PC-9 (cell line): Measurements from ENCODE around the gene TP53BP1. TPM values are rescaled to one million over a fixed set of nuclear protein-coding genes. Genes with fewer than 3 reads are reported as not detected.

Experiments
- Bru-seq: library from RNA; stranded (reverse); fragments of 400-500 nt; gene quantifications from one replicate; lab custom pipeline; 2021; lab: Mats Ljungman, UMichigan
- BruChase-seq, 2 experiments: library from RNA; stranded (reverse); fragments of 400-500 nt; gene quantifications; one replicate each; lab custom pipeline; 2021; lab: Mats Ljungman, UMichigan
- BruUV-seq: library from RNA; stranded (reverse); fragments of 400-500 nt; replicated peaks from 2 replicates; lab custom pipeline; 2021; lab: Mats Ljungman, UMichigan
- CTCF ChIA-PET: fragments of 300-600 bp; sonication (Branson Sonifier 250); formaldehyde crosslinking; loops from one replicate; lab custom pipeline; 2022; ENCODE audit warnings: antibody characterized with exemption; lab: Charles Lee
- POLR2A ChIA-PET: fragments of 300-600 bp; sonication (Branson Sonifier 250); formaldehyde crosslinking; loops from one replicate; lab custom pipeline; 2022; ENCODE audit warnings: antibody characterized with exemption; ENCODE audit not compliant: unreplicated experiment; lab: Charles Lee
- DNase-seq, 2 experiments: peaks; one replicate each; pipeline versions ENCODE4 v3.0.0 to v3.0.0-alpha.2; 2015 to 2022; ENCODE audit warnings: mixed read lengths in 1 of 2
- H2AFZ ChIP-seq: fragments of 200-600 bp; sonication (generic); 2 replicates; pipeline ENCODE4 v1.8.1; 2017; ENCODE audit warnings: antibody characterized with exemption
- H3F3A ChIP-seq: fragments of 200-600 bp; sonication (generic); 2 replicates; pipeline ENCODE4 v1.8.1; 2017; ENCODE audit warnings: antibody characterized with exemption, mild to moderate bottlenecking, low read depth; ENCODE audit not compliant: insufficient read depth
- H3K27ac ChIP-seq: fragments of 200-600 bp; sonication (generic); 2 replicates; pipeline ENCODE4 v1.6.1; 2016; ENCODE audit warnings: mixed run types
- H3K27me3 ChIP-seq: fragments of 200-600 bp; sonication (generic); 2 replicates; pipeline ENCODE4 v1.6.1; 2016; ENCODE audit warnings: low read depth, mixed run types; ENCODE audit not compliant: insufficient read depth
- H3K36me3 ChIP-seq: fragments of 200-600 bp; sonication (generic); 2 replicates; pipeline ENCODE4 v1.6.1; 2016; ENCODE audit warnings: low read depth, mixed run types
- H3K4me1 ChIP-seq: fragments of 200-600 bp; sonication (generic); replicated peaks from 2 replicates; pipeline ENCODE4 v1.6.1; 2016; ENCODE audit warnings: mixed run types; ENCODE audit not compliant: insufficient read depth
- H3K4me2 ChIP-seq: fragments of 200-600 bp; sonication (generic); 2 replicates; pipeline ENCODE4 v1.6.1; 2017; ENCODE audit warnings: mixed run types
- H3K4me3 ChIP-seq: fragments of 200-600 bp; sonication (generic); 2 replicates; pipeline ENCODE4 v1.6.1; 2016; ENCODE audit warnings: mixed run types
- H3K79me2 ChIP-seq: fragments of 200-600 bp; sonication (generic); 2 replicates; pipeline ENCODE4 v1.6.1; 2017; ENCODE audit warnings: low read depth, mixed run types
- H3K9me2 ChIP-seq: fragments of 200-600 bp; sonication (generic); 2 replicates; pipeline ENCODE4 v1.8.1; 2017; ENCODE audit warnings: mild to moderate bottlenecking; ENCODE audit not compliant: insufficient read depth
- H3K9me3 ChIP-seq: fragments of 200-600 bp; sonication (generic); 2 replicates; pipeline ENCODE4 v1.8.1; 2016; ENCODE audit warnings: low read depth; ENCODE audit not compliant: insufficient read depth
- H4K20me1 ChIP-seq: fragments of 200-600 bp; sonication (generic); 2 replicates; pipeline ENCODE4 v1.8.1; 2017; ENCODE audit not compliant: insufficient read depth
- CTCF ChIP-seq: fragments of 200-600 bp; sonication (generic); conservative IDR thresholded peaks from 2 replicates; pipeline ENCODE4 v1.6.1; 2017; ENCODE audit warnings: mixed run types, antibody characterized with exemption, mild to moderate bottlenecking, moderate library complexity
- EZH2 ChIP-seq: fragments of 200-600 bp; sonication (generic); IDR thresholded peaks from 2 replicates; pipeline ENCODE4 v1.8.0; 2017; ENCODE audit warnings: antibody characterized with exemption, low read depth
- intact Hi-C: fragments of 100-400 bp; cut with micrococcal nuclease; formaldehyde crosslinking; loops from one replicate; pipeline ENCODE4 v1.10.0; 2022; ENCODE audit not compliant: unreplicated experiment
- long read RNA-seq: library from polyadenylated mRNA; stranded (forward); transcript quantifications from one replicate; pipeline ENCODE4 v2.0.0, GENCODE V29; 2022
- total RNA-seq: library from RNA; stranded (reverse); gene quantifications from 2 replicates; pipeline ENCODE4 v1.2.3, GENCODE V29; 2021

The TP53BP1 gene
- total RNA-seq, result 62.1 and 66.8 TPM in 2 replicates
- Bru-seq, nascent RNA, result percentile 82 among the genes with signal in this experiment
- percentile 85 among the genes with signal in this experiment for BruChase-seq, experiment 1, labeled RNA remaining after a 2-hour chase
- percentile 85 among the genes with signal in this experiment for BruChase-seq, experiment 2, labeled RNA remaining after a 6-hour chase
- long read RNA-seq, full-length matches to known transcripts, result 15 of 33 reads
- long read RNA-seq, partial matches to known transcripts, result 7 of 33 reads
- long read RNA-seq, other reads (novel, unspliced or antisense), result 11 of 33 reads

- H3K4me2 ChIP-seq, result peak within 1 kb of the TSS; percentile 91
- BruUV-seq, result no TSS peak
- TF ChIP-seq CTCF (no peak), EZH2 (no peak)
- peak within 1 kb of the TSS; percentile 57 for H3K4me3 ChIP-seq
- H3K4me1 ChIP-seq, result peaks cover 8% of the 10 kb centered on the region; the same call in 1 of the 2 replicates
- no peaks in the 10 kb centered on the region for H3K27me3 ChIP-seq
- POLR2A ChIA-PET, result interaction anchor here (0.5 to 1.3 kb wide), 8 partner anchors 13 to 776 kb away, joined by 3 to 19 read pairs (median 5); partner anchors contain the start of gene HYPK
- no peaks in the 10 kb centered on the region for H3K9me2 ChIP-seq
- H3F3A ChIP-seq, result no peaks in the 10 kb centered on the region
- CTCF ChIA-PET, result interaction anchor here (0.6 to 0.7 kb wide), 2 partner anchors 21 to 847 kb away, joined by 3 to 8 read pairs; no protein-coding TSS in a partner anchor
- no peak within 1 kb of the TSS for H3K27ac ChIP-seq
- DNase-seq, result peak; percentile 83 to 94
- H3K79me2 ChIP-seq, result peaks cover 18% of the 10 kb centered on the region
- no peaks in the 10 kb centered on the region for H3K36me3 ChIP-seq
- H4K20me1 ChIP-seq, result no peaks in the 10 kb centered on the region
- intact Hi-C loops, result no loop called here
- no peaks in the 10 kb centered on the region for H3K9me3 ChIP-seq
- peak within 1 kb of the TSS; percentile 87 for H2AFZ ChIP-seq
These were observed at the start of gene TP53BP1 for GRCh38 chr15:43492673-43493601. Gene TP53BP1, minus strand, starts transcription at chr15:43493156. Its CDS starts 113 bp downstream, at chr15:43493043.

- ChIA-PET CTCF (no interaction called here), POLR2A (no interaction called here)
- Histone ChIP-seq H3F3A (no peaks in the 10 kb centered on the region), H3K9me2 (no peaks in the 10 kb centered on the region), H3K36me3 (no peaks in the 10 kb centered on the region), H4K20me1 (no peaks in the 10 kb centered on the region), H3K4me3 (no peak overlapping the region), H3K9me3 (no peaks in the 10 kb centered on the region), H2AFZ (no peak overlapping the region), H3K79me2 (no peaks in the 10 kb centered on the region), H3K4me1 (0 out of 2 replicates have a peak, but pooled peaks cover 3% of the 10 kb centered on the region), H3K4me2 (no peak overlapping the region), H3K27ac (no peak overlapping the region), H3K27me3 (no peaks in the 10 kb centered on the region)
- intact Hi-C loops, result no loop called here
- no TSS peak for BruUV-seq
- no peak for TF ChIP-seq CTCF
- TF ChIP-seq EZH2, result no peak
- no peak for DNase-seq
These were observed 48.8 kb upstream of the TP53BP1 start for GRCh38 chr15:43541785-43542184.

- no peak for DNase-seq
- Histone ChIP-seq H3K36me3 (no peaks in the 10 kb centered on the region), H3K4me3 (no peak overlapping the region), H2AFZ (no peak overlapping the region), H3K9me2 (no peaks in the 10 kb centered on the region), H3K4me1 (0 out of 2 replicates have a peak, but pooled peaks cover 3% of the 10 kb centered on the region), H3K4me2 (no peak overlapping the region), H3K79me2 (no peaks in the 10 kb centered on the region), H3K9me3 (no peaks in the 10 kb centered on the region), H3K27me3 (no peaks in the 10 kb centered on the region), H3F3A (no peaks in the 10 kb centered on the region), H3K27ac (no peak overlapping the region), H4K20me1 (no peaks in the 10 kb centered on the region)
- BruUV-seq, result no TSS peak
- intact Hi-C loops, result no loop called here
- TF ChIP-seq CTCF, result no peak
- TF ChIP-seq EZH2, result no peak
- ChIA-PET POLR2A (no interaction called here), CTCF (no interaction called here)
These were observed 45.1 kb upstream of the TP53BP1 start for GRCh38 chr15:43538091-43538490.
